Pancreas (tissue), 10 donors: ENCODE data around the gene NFATC3. TPM values are rescaled to one million over a fixed set of nuclear protein-coding genes. Genes with fewer than 3 reads are reported as not detected.

Source experiments
- ATAC-seq, 4 donors: fragments of 200-7000 bp; cut with Tn5 transposase; one replicate each; pipeline versions ENCODE4 v1.8.0 to v1.9.1; 2020; ENCODE audit warnings: mild to moderate bottlenecking in 4 of 4, moderate library complexity in 4 of 4
- DNase-seq, 6 donors: peaks; one replicate each; pipeline ENCODE4 v3.0.0-alpha.2; 2020
- FAIRE-seq: peaks from 2 replicates; lab custom pipeline; 2012; peaks lifted over from hg19 to GRCh38; lab: Jason Lieb, UNC
- H3K27ac ChIP-seq, 4 donors: fragments of 200-600 bp; sonication (generic); 1 replicate in 3 of 4; 2 replicates in 1 of 4; pipeline versions ENCODE4 v1.5.0 to v1.8.0; 2020
- H3K27me3 ChIP-seq, 4 donors: fragments of 200-600 bp; one replicate each; pipeline ENCODE4 v1.8.0; 2021
- H3K36me3 ChIP-seq, 3 donors: fragments of 200-600 bp; sonication (generic) in 1 of 3; one replicate each; pipeline versions ENCODE4 v1.5.0 to v1.8.0; 2020 to 2021
- H3K4me1 ChIP-seq, 3 donors: fragments of 200-600 bp; one replicate each; pipeline ENCODE4 v1.8.0; 2021
- H3K4me3 ChIP-seq, 4 donors: fragments of 200-600 bp; sonication (generic) in 2 of 4; one replicate each; pipeline versions ENCODE4 v1.5.0 to v1.8.0; 2020 to 2021
- H3K9me3 ChIP-seq, 4 donors: fragments of 200-600 bp; one replicate each; pipeline ENCODE4 v1.8.0; 2021
- CTCF ChIP-seq, 4 donors: fragments of 200-600 bp; sonication (generic) in 3 of 4; IDR thresholded peaks; one replicate each; pipeline versions ENCODE4 v1.5.0 to v1.8.0; 2021; ENCODE audit warnings: antibody characterized with exemption in 4 of 4
- WGBS, 2 donors: extraction: QIAGEN DNeasy Blood & Tissue Kit; methylation state at CpG; one replicate each; pipeline ENCODE4 v1.1.7; 2013; 5-methylcytosine and 5-hydroxymethylcytosine counted together
- intact Hi-C, 3 donors: fragments of 100-400 bp; cut with DNase I; formaldehyde crosslinking; loops; one replicate each; pipeline versions ENCODE4 v1.11.1 to v1.14.2; 2022
- polyA plus RNA-seq, 2 donors: library from polyadenylated mRNA; stranded (reverse); fragments of 200-250 nt; gene quantifications; one replicate each; pipeline ENCODE4 v1.2.3, GENCODE V29; 2013
- total RNA-seq, 6 donors: library from RNA; stranded (reverse); fragmentation: NEBNext Ultra II Directional in 4 of 6; extraction: Animal tissue kit (Norgen Biotek cat#: 25700) in 4 of 6; gene quantifications; one replicate each; pipeline versions ENCODE4 v1.2.1 to v1.2.4, GENCODE V29; 2021 to 2023
- donor health status: healthy with polysubstance abuse.
- donor health status: DM: no; HTN: no; CAD: no; lungs with moderate emphysema.
- donor health status: DM: no; HTN: no; CAD: no.
- donor health status: control.
- donor health status: control.
- donor health status: Bipolar disorder and iron deficiency.
- donor health status: DM: yes; HTN: yes; CAD: no.
- donor health status: DM: no; HTN: no; CAD: no.
- donor health status: DM: no; HTN: no; CAD: no.
- donor health status: DM: yes; HTN: yes; CAD: no.

The NFATC3 gene
- total and polyA plus RNA-seq, 8 donors = 3.8 to 19.3 (median 12.5) TPM

- Histone ChIP-seq H3K27ac (no peak overlapping the region), H3K4me3 (no peak overlapping the region), H3K9me3 (no peaks in the 10 kb centered on the region), H3K27me3 (no peaks in the 10 kb centered on the region), H3K36me3 (peaks cover 0 to 6% (median 0%) of the 10 kb centered on the region in 3 donors), H3K4me1 (no peaks in the 10 kb centered on the region)
- 96 to 100% methylated on average over 3 of the region's 3 CpGs for WGBS, 2 donors
- DNase-seq = no peak
- intact Hi-C loops = no loop called here
- no peak for ATAC-seq
- FAIRE-seq = no peak
- TF ChIP-seq CTCF (IDR thresholded peaks at IDR 0.05) = no peak
Observed at GRCh38 chr16:68075980-68076379, 9.2 kb upstream of the NFATC3 start.

- no peak for DNase-seq
- no peak for TF ChIP-seq CTCF (IDR thresholded peaks at IDR 0.05)
- Histone ChIP-seq H3K4me1 (no peaks in the 10 kb centered on the region), H3K27me3 (no peaks in the 10 kb centered on the region), H3K36me3 (peaks cover 0 to 6% (median 0%) of the 10 kb centered on the region in 3 donors), H3K4me3 (no peak overlapping the region), H3K9me3 (no peaks in the 10 kb centered on the region), H3K27ac (no peak overlapping the region)
- no peak for ATAC-seq
- intact Hi-C loops = no loop called here
- FAIRE-seq = no peak
- WGBS, 2 donors = 91 to 96% methylated on average over 3 of the region's 3 CpGs
Observed at GRCh38 chr16:68076560-68076959, 8.6 kb upstream of the NFATC3 start.

GRCh38 chr16:68077866-68078700 lies 7.1 kb upstream of the NFATC3 start:
- no peaks in the 10 kb centered on the region for H3K4me1 ChIP-seq
- no peak overlapping the region for H3K4me3 ChIP-seq
- intact Hi-C loops = no loop called here
- DNase-seq (no peak), FAIRE-seq (no peak), ATAC-seq (no peak)
- WGBS, 2 donors = 90 to 93% methylated on average over 7 of the region's 7 CpGs
- H3K36me3 ChIP-seq = no peaks in the 10 kb centered on the region
- no peaks in the 10 kb centered on the region for H3K27me3 ChIP-seq
- H3K9me3 ChIP-seq = no peaks in the 10 kb centered on the region
- TF ChIP-seq CTCF (IDR thresholded peaks at IDR 0.05) = no peak
- no peak overlapping the region for H3K27ac ChIP-seq

GRCh38 chr16:68078701-68079375 lies 6.3 kb upstream of the NFATC3 start:
- peaks cover 0 to under 1% (median 0%) of the 10 kb centered on the region in 3 donors for H3K4me1 ChIP-seq
- intact Hi-C loops = no loop called here
- no peaks in the 10 kb centered on the region for H3K9me3 ChIP-seq
- no peaks in the 10 kb centered on the region for H3K36me3 ChIP-seq
- H3K4me3 ChIP-seq = no peak overlapping the region
- DNase-seq = peak in 1 of 6 donors; percentile 44
- no peaks in the 10 kb centered on the region for H3K27me3 ChIP-seq
- WGBS, 2 donors = 91 to 93% methylated on average over 8 of the region's 8 CpGs
- TF ChIP-seq CTCF (IDR thresholded peaks at IDR 0.05) = no peak
- FAIRE-seq = no peak
- no peak for ATAC-seq
- H3K27ac ChIP-seq = peak overlapping the region in 1 of 4 donors; percentile 17

GRCh38 chr16:68079376-68079625 lies 5.9 kb upstream of the NFATC3 start:
- FAIRE-seq (no peak), ATAC-seq (no peak), DNase-seq (no peak)
- Histone ChIP-seq H3K36me3 (no peaks in the 10 kb centered on the region), H3K9me3 (no peaks in the 10 kb centered on the region), H3K4me3 (no peak overlapping the region), H3K4me1 (peaks cover 0 to 5% (median 0%) of the 10 kb centered on the region in 3 donors), H3K27me3 (no peaks in the 10 kb centered on the region), H3K27ac (peak overlapping the region in 2 of 4 donors; percentile 17 to 63)
- intact Hi-C loops = no loop called here
- no peak for TF ChIP-seq CTCF (IDR thresholded peaks at IDR 0.05)
